Upper lobe of left lung (tissue), 6 donors: Measurements from ENCODE around the gene PDCD5. TPM values are rescaled to one million over a fixed set of nuclear protein-coding genes. Genes with fewer than 3 reads are reported as not detected.
"Not testable (repeated sequence)": the region's sequence is repeated elsewhere in the genome, so short reads cannot be mapped to it uniquely, and the experiment has no call there.

Source experiments
- ATAC-seq, 2 donors: fragments of 200-7000 bp; cut with Tn5 transposase; one replicate each; pipeline ENCODE4 v1.9.1; 2022; ENCODE audit warnings: mild to moderate bottlenecking in 2 of 2, moderate library complexity in 2 of 2; ENCODE audit not compliant: low FRiP score in 2 of 2
- DNase-seq, 2 donors: peaks; one replicate each; pipeline ENCODE4 v3.0.0-alpha.2; 2019 to 2020
- H3K27ac ChIP-seq, 4 donors: fragments of 200-600 bp; sonication (generic); one replicate each; pipeline ENCODE4 v1.5.1; 2016 to 2019
- H3K27me3 ChIP-seq, 4 donors: fragments of 200-600 bp; sonication (generic); one replicate each; pipeline ENCODE4 v1.5.1; 2017 to 2019
- H3K36me3 ChIP-seq, 4 donors: fragments of 200-600 bp; sonication (generic); one replicate each; pipeline ENCODE4 v1.5.1; 2016 to 2019
- H3K4me1 ChIP-seq, 4 donors: fragments of 200-600 bp; sonication (generic); one replicate each; pipeline ENCODE4 v1.5.1; 2018 to 2019
- H3K4me3 ChIP-seq, 4 donors: fragments of 200-600 bp; sonication (generic); one replicate each; pipeline ENCODE4 v1.5.1; 2017 to 2019; ENCODE audit warnings: mild to moderate bottlenecking in 2 of 4, moderate library complexity in 1 of 4
- H3K9me3 ChIP-seq, 4 donors: fragments of 200-600 bp; sonication (generic); one replicate each; pipeline ENCODE4 v1.5.1; 2018 to 2019
- CTCF ChIP-seq, 6 experiments: fragments of 450-650 bp in 4 of 6; fragments of 200-600 bp in 2 of 6; sonication (generic) in 2 of 6; IDR thresholded peaks; one replicate each; pipeline ENCODE4 v1.5.1; 2016 to 2019; ENCODE audit warnings: antibody characterized with exemption in 6 of 6
- EP300 ChIP-seq, 4 donors: sonication (generic); formaldehyde crosslinking; IDR thresholded peaks; one replicate each; pipeline ENCODE4 v1.5.1; 2017; ENCODE audit warnings: antibody characterized with exemption in 4 of 4, control low read depth in 2 of 4
- POLR2A ChIP-seq, 4 donors: fragments of 450-650 bp; IDR thresholded peaks; one replicate each; pipeline ENCODE4 v1.5.1; 2016 to 2017; ENCODE audit warnings: antibody characterized with exemption in 4 of 4, mild to moderate bottlenecking in 2 of 4
- POLR2AphosphoS5 ChIP-seq, 2 donors: sonication (generic); formaldehyde crosslinking; IDR thresholded peaks; one replicate each; pipeline ENCODE4 v1.5.1; 2017; ENCODE audit warnings: antibody characterized with exemption in 2 of 2
- WGBS, 2 donors: methylation state at CpG; one replicate each; pipeline ENCODE4 v1.1.5; 2017 to 2018; 5-methylcytosine and 5-hydroxymethylcytosine counted together
- total RNA-seq, 6 donors: library from RNA; depleted of rRNA in 4 of 6; stranded (reverse); fragments of >200 nt in 4 of 6; gene quantifications; one replicate each; pipeline versions ENCODE4 v1.1.0 to v1.2.1, GENCODE V29; 2016 to 2021
- donor health status: DM: no; HTN: no; CAD: no; lungs with moderate emphysema.
- donor health status: DM: no; HTN: yes; CAD: no; lungs with severe emphysema.

PDCD5 gene
- total RNA-seq, 6 donors from 2014 or later = 22.2 to 71.8 (median 50.0) TPM

DNA sequence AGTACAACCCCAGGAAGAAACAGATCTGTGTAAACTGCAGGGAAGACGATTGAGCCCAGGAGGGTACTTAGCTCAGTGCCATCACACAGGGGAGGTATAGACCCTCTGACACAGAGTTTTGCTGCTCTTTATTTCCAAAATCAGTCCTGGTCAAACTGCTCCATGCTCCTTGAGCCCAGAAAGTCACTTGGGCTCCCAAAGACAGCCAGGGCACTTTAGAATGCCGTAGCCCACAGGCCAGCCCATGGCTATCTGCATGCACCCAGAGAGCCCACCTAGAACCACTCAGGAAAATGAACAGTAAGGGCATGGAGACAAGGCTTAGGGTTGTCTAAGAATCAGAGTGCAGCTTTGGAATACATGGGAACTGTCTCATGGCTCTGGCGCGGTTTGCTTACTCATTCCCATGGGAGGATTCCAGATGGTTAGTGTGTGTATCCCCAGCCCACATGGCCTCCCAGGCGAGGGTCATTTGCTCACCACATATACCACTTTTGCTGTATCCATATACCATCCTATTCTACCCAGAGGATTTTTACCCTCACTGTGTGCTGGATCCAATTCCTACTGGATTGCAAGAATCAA is 14.7 kb upstream of the PDCD5 start:
- Histone ChIP-seq H3K36me3 (no peaks in the 10 kb centered on the region), H3K27me3 (no peaks in the 10 kb centered on the region), H3K27ac (no peak overlapping the region), H3K9me3 (no peaks in the 10 kb centered on the region), H3K4me3 (no peak overlapping the region), H3K4me1 (no peaks in the 10 kb centered on the region)
- 81 to 82% methylated on average over 4 to 5 of the region's 5 CpGs for WGBS, 2 donors
- DNase-seq = no peak
- ATAC-seq = no peak
- no peak for TF ChIP-seq POLR2A (IDR thresholded peaks at IDR 0.05)
- no peak for TF ChIP-seq CTCF (IDR thresholded peaks at IDR 0.05)
- no peak for TF ChIP-seq EP300 (IDR thresholded peaks at IDR 0.05)
- no peak for TF ChIP-seq POLR2AphosphoS5 (IDR thresholded peaks at IDR 0.05)

DNA sequence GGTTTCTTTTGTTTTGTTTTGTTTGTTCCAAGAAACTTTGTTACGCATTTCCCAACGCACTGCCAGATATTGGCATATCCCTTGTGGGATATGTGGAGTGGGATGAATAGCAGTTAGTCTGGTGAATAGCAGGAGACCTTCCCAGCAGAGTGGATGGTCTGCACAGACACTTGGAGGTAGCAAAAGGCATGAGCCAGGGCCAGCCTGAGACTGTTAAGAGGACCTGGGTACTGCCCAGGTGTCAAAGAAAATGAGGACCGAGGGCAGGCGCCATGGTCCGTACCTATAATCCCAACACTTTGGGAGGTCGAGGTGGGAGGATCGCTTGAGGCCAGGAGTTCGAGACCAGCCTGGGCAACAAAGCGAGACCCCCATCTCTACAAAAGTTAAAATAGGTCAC is 13.5 kb upstream of the PDCD5 start:
- ATAC-seq (peak in 1 of 2 donors; percentile 43), DNase-seq (no peak)
- WGBS, 2 donors = 91 to 93% methylated on average over 9 of the region's 9 CpGs
- H3K36me3 ChIP-seq = no peaks in the 10 kb centered on the region
- no peak for TF ChIP-seq CTCF (IDR thresholded peaks at IDR 0.05)
- TF ChIP-seq EP300 (IDR thresholded peaks at IDR 0.05) = no peak
- TF ChIP-seq POLR2A (IDR thresholded peaks at IDR 0.05) = no peak
- no peak for TF ChIP-seq POLR2AphosphoS5 (IDR thresholded peaks at IDR 0.05)
- no peak overlapping the region for H3K4me3 ChIP-seq
- H3K27ac ChIP-seq = no peak overlapping the region
- H3K27me3 ChIP-seq = no peaks in the 10 kb centered on the region
- no peaks in the 10 kb centered on the region for H3K9me3 ChIP-seq
- H3K4me1 ChIP-seq = no peaks in the 10 kb centered on the region

- H3K27ac ChIP-seq = no peak overlapping the region
- no peaks in the 10 kb centered on the region for H3K36me3 ChIP-seq
- DNase-seq (peak in 1 of 2 donors; percentile 24), ATAC-seq (peak; percentile 61 to 63)
- H3K4me3 ChIP-seq = no peak overlapping the region
- H3K27me3 ChIP-seq = no peaks in the 10 kb centered on the region
- H3K4me1 ChIP-seq = no peaks in the 10 kb centered on the region
- WGBS, 2 donors = 38 to 40% methylated on average over 15 of the region's 15 CpGs
- H3K9me3 ChIP-seq = no peaks in the 10 kb centered on the region
- TF ChIP-seq EP300 (IDR thresholded peaks at IDR 0.05) (no peak), CTCF (IDR thresholded peaks at IDR 0.05) (peak in 5 of 6 experiments; percentile 28 to 49 (median 46))
These were observed 10.8 kb upstream of the PDCD5 start for GRCh38 chr19:32570081-32570785.

- H3K9me3 ChIP-seq, H3K4me3 ChIP-seq, ATAC-seq, H3K4me1 ChIP-seq, H3K27ac ChIP-seq, H3K27me3 ChIP-seq, H3K36me3 ChIP-seq: not testable (repeated sequence)
- 75 to 88% methylated on average over 15 to 16 of the region's 36 CpGs for WGBS, 2 donors
- peak in 1 of 2 donors; percentile 84 for DNase-seq
These were observed 9.4 kb upstream of the PDCD5 start for GRCh38 chr19:32571471-32572075.

DNA sequence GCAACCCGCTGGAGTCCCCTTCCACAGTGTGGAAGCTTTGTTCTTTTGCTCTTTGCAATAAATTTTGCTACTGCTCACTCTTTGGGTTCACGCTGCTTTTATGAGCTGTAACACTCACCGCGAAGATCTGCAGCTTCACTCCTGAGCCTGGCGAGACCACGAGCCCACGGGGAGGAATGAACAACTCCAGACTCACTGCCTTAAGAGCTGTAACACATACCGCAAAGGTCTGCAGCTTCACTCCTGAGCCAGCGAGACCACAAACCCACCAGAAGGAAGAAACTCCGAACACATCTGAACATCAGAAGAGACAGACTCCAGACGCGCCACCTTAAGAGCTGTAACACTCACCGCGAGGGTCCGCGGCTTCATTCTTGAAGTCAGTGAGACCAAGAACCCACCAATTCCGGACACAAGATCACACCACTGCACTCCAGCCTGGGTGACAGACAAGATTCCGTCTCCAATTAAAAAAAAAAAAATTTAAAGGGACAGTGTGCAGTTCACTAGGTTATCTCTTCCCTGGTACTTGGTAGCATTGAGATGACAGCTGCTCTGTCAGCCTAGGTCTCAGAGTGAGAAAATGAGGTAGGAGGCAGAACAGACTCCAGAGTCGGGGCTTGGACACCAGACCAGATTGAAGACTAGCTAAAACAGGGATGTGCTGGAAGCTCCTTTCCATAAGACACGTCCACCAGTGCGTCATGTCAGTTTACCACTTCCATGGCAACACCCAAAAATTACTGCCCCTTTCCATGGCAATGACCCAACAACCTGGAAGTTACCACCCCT is 8.1 kb upstream of the PDCD5 start:
- DNase-seq, H3K4me1 ChIP-seq, H3K4me3 ChIP-seq, H3K27ac ChIP-seq, H3K27me3 ChIP-seq, H3K36me3 ChIP-seq, H3K9me3 ChIP-seq, ATAC-seq: not testable (repeated sequence)
- WGBS, 2 donors = 74 to 76% methylated on average over 17 to 21 of the region's 21 CpGs
